Ovary (tissue), 9 donors: Measurements from ENCODE around the gene MYO5B. TPM values are rescaled to one million over a fixed set of nuclear protein-coding genes. Genes with fewer than 3 reads are reported as not detected.

Source experiments
- DNase-seq, 5 donors: peaks; one replicate each; pipeline ENCODE4 v3.0.0-alpha.2; 2019 to 2020
- H3K27ac ChIP-seq, 2 donors: fragments of 200-600 bp; one replicate each; pipeline versions ENCODE4 v1.5.1 to v1.8.0; 2019 to 2022
- H3K27me3 ChIP-seq: fragments of 200-600 bp; one replicate; pipeline ENCODE4 v1.8.0; 2022
- H3K36me3 ChIP-seq: fragments of 200-600 bp; sonication (generic); one replicate; pipeline ENCODE4 v1.5.1; 2019
- H3K4me1 ChIP-seq: one replicate; pipeline ENCODE4 v1.8.1; 2013; ENCODE audit warnings: mild to moderate bottlenecking, moderate library complexity; ENCODE audit not compliant: insufficient read depth
- H3K4me3 ChIP-seq: fragments of 200-600 bp; sonication (generic); one replicate; pipeline ENCODE4 v1.5.1; 2017
- H3K9me3 ChIP-seq, 2 donors: fragments of 200-600 bp in 1 of 2; sonication (generic) in 1 of 2; one replicate each; pipeline versions ENCODE4 v1.5.1 to v1.8.1; 2013 to 2019; ENCODE audit warnings: mild to moderate bottlenecking in 1 of 2, moderate library complexity in 1 of 2
- EP300 ChIP-seq: sonication (generic); formaldehyde crosslinking; IDR thresholded peaks from one replicate; pipeline ENCODE4 v1.6.1; 2017; ENCODE audit warnings: antibody characterized with exemption
- POLR2A ChIP-seq: fragments of 450-650 bp; IDR thresholded peaks from one replicate; pipeline ENCODE4 v1.6.1; 2017; ENCODE audit warnings: antibody characterized with exemption, mild to moderate bottlenecking, moderate library complexity
- WGBS, 3 donors: extraction: QIAGEN DNeasy Blood & Tissue Kit in 1 of 3; methylation state at CpG; one replicate each; pipeline versions ENCODE4 v1.1.5 to v1.1.7; 2013 to 2017; 5-methylcytosine and 5-hydroxymethylcytosine counted together
- intact Hi-C, 4 donors: fragments of 100-400 bp; cut with DNase I; formaldehyde crosslinking; loops; one replicate each; pipeline versions ENCODE4 v1.11.0 to v1.15.1; 2022 to 2023
- polyA plus RNA-seq, 2 donors: library from polyadenylated mRNA; stranded (reverse); fragments of 200-250 nt in 1 of 2; fragments of 350-450 nt in 1 of 2; fragmentation: Illumina TruSeq in 1 of 2; extraction: RNeasy Lipid Tissue Mini Kit (QIAGEN cat#74804) in 1 of 2; gene quantifications; one replicate each; pipeline ENCODE4 v1.2.3, GENCODE V29; 2013 to 2014
- total RNA-seq, 7 donors: library from RNA; depleted of rRNA in 2 of 7; stranded (reverse); fragments of >200 nt in 2 of 7; fragmentation: NEBNext Ultra II Directional in 3 of 7; extraction: Animal tissue kit (Norgen Biotek cat#: 25700) in 3 of 7; gene quantifications; one replicate each; pipeline versions ENCODE4 v1.1.0 to v1.2.4, GENCODE V29; 2016 to 2023
- TF ChIP-seq, protein P1 (sequence below), 3 donors: fragments of 450-650 bp in 2 of 3; fragments of 200-600 bp in 1 of 3; IDR thresholded peaks; one replicate each; pipeline versions ENCODE4 v1.5.1 to v1.8.0; 2016 to 2022; ENCODE audit warnings: antibody characterized with exemption in 3 of 3, mild to moderate bottlenecking in 1 of 3
- donor health status: DM: no; HTN: no; CAD: no; lungs with moderate emphysema.
- donor health status: DM: no; HTN: no; CAD: no.
- donor health status: Bipolar disorder and iron deficiency.
- donor health status: DM: yes; HTN: yes; CAD: no.
- donor health status: DM: no; HTN: no; CAD: no.
- donor health status: DM: yes; HTN: yes; CAD: no.

The MYO5B gene
- total and polyA plus RNA-seq, 9 donors, result 0.25 to 25.5 (median 1.5) TPM

DNA sequence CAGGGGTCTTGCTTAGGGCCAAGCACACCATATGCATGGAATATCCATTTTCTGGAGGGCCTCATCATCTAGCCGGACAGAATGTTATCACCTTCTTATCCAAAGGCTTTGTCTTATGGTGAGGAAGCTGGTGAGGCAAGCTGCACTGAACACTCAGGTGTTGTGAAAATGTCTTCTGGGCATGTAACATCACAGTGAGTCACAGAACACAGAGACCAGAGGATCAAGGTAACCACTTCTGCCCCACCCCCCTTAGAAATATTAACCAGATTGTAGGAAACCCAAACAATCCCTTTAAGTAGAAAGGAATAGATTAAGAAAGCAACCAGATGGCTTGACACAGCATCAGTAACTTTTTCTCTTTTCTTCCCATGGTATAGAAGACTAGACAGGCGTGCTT is 51.1 kb downstream of the MYO5B start:
- 82 to 94% (median 85%) methylated on average over 2 of the region's 2 CpGs for WGBS, 3 donors
- TF ChIP-seq POLR2A, result no peak
- TF ChIP-seq, protein P1, sequence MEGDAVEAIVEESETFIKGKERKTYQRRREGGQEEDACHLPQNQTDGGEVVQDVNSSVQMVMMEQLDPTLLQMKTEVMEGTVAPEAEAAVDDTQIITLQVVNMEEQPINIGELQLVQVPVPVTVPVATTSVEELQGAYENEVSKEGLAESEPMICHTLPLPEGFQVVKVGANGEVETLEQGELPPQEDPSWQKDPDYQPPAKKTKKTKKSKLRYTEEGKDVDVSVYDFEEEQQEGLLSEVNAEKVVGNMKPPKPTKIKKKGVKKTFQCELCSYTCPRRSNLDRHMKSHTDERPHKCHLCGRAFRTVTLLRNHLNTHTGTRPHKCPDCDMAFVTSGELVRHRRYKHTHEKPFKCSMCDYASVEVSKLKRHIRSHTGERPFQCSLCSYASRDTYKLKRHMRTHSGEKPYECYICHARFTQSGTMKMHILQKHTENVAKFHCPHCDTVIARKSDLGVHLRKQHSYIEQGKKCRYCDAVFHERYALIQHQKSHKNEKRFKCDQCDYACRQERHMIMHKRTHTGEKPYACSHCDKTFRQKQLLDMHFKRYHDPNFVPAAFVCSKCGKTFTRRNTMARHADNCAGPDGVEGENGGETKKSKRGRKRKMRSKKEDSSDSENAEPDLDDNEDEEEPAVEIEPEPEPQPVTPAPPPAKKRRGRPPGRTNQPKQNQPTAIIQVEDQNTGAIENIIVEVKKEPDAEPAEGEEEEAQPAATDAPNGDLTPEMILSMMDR (IDR thresholded peaks at IDR 0.05), result no peak
- H3K36me3 ChIP-seq, result no peaks in the 10 kb centered on the region
- H3K27me3 ChIP-seq, result no peaks in the 10 kb centered on the region
- no peaks in the 10 kb centered on the region for H3K4me1 ChIP-seq
- no peak overlapping the region for H3K27ac ChIP-seq
- intact Hi-C loops, result no loop called here
- no peaks in the 10 kb centered on the region for H3K9me3 ChIP-seq
- no peak overlapping the region for H3K4me3 ChIP-seq
- no peak for DNase-seq

DNA sequence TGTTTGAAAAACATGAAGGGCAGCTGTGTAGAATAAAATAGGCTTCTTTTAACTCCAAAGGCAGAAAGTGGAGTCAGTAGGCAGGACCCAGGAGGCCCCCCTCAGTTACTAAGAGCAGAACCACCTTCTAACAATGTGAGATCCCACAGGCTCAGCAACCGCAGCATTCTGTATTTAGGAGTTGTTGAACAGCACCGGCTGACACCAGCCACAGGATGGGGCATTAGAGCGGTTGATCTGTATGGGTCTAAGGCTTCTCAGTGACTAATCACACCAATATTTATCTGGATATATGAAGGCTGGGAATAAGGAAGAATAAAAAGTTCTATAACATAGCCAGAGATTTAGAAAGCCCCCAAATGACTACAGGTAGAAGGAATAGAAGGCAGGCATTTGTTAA is 51.7 kb downstream of the MYO5B start:
- H3K9me3 ChIP-seq, result no peaks in the 10 kb centered on the region
- no peak overlapping the region for H3K4me3 ChIP-seq
- H3K4me1 ChIP-seq, result no peaks in the 10 kb centered on the region
- DNase-seq, result no peak
- no peak for TF ChIP-seq POLR2A
- TF ChIP-seq, protein P1 (IDR thresholded peaks at IDR 0.05), result no peak
- TF ChIP-seq EP300, result no peak
- no peak overlapping the region for H3K27ac ChIP-seq
- H3K36me3 ChIP-seq, result no peaks in the 10 kb centered on the region
- intact Hi-C loops, result no loop called here
- H3K27me3 ChIP-seq, result no peaks in the 10 kb centered on the region
- WGBS, 3 donors, result 57 to 78% (median 60%) methylated on average over 3 of the region's 3 CpGs

DNA sequence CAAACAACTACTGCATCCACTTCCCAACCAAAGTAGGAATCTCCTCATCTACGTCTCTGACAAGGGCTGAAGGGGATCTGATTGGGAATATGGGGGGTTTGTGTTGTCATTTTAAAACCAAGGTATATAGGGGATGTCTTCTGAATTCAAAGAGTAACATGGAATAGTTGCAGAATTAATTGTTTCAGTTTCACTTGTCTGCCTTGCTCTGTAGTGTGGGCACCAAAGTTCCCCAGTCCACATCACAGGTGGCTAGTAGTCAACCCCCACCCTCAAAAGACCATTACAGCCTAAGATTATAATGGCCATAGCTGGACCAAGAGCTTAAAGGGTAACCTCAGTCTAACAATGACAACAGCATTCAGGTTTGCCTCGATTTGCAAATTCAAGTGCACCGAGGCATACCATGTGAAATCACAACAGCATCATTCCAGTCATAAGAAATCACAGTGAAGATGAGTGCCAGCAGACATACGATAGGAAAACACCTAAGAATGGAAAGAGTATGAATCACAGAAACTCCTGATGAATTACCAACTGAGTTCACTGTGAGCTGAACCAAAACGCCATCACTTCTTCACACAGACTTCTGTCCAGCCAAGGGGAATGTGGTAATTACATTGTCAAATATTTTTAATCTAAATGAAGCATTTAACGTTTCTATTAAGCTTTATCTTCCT is 52.4 kb downstream of the MYO5B start:
- H3K4me3 ChIP-seq, result no peak overlapping the region
- no peak for DNase-seq
- no peak overlapping the region for H3K27ac ChIP-seq
- intact Hi-C loops, result no loop called here
- no peaks in the 10 kb centered on the region for H3K4me1 ChIP-seq
- no peaks in the 10 kb centered on the region for H3K27me3 ChIP-seq
- H3K36me3 ChIP-seq, result no peaks in the 10 kb centered on the region
- WGBS, 3 donors, result 55 to 66% (median 59%) methylated on average over 6 of the region's 6 CpGs
- H3K9me3 ChIP-seq, result no peaks in the 10 kb centered on the region
- TF ChIP-seq EP300 (no peak), POLR2A (no peak)
- TF ChIP-seq, protein P1 (IDR thresholded peaks at IDR 0.05), result no peak

DNA sequence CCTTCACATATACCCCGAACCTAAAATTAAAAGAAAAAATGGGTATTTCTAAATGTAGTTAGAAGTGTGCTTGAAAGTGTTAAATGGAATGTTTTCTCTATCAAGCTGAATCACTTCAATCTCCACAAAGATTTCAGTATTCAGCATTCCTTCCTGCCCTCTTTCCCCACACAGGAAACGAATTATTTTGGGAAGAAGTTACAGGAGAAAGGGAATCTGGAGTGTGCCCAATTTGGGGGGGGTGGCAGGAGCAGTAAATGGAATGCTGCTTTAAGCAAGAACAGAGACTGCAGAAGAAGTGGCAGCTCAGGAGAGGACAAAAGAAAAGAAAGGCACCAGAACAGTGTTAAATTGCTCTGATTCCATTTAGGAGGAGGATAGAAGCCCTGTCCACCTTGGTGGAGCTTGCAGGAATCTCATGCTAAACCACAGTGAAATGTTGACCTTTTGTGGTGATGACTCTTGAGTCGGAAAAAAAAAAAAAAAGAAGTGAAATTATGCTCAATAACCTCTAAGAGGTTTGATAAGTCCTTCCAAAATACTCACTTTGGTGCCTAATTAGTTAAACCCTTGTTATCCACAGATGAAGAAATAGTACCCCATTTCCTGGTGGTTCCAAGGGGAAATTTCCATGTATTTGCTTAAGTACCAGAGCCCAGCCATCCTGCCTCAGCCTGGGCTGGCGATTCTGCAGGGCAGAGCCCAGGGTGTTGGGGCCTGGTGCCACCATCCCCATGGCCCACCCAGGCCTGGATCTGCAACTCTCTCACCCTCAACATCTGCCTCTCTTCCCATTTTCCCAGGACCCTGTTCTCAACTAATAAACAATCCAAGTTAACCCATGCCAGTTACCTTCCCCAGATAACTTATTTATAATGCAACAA is 56.5 kb downstream of the MYO5B start:
- Histone ChIP-seq H3K9me3 (no peaks in the 10 kb centered on the region), H3K27me3 (no peaks in the 10 kb centered on the region), H3K27ac (no peak overlapping the region), H3K4me3 (no peak overlapping the region), H3K4me1 (no peaks in the 10 kb centered on the region), H3K36me3 (no peaks in the 10 kb centered on the region)
- intact Hi-C loops, result no loop called here
- 52 to 61% (median 56%) methylated on average over 4 of the region's 4 CpGs for WGBS, 3 donors
- DNase-seq, result no peak
- TF ChIP-seq, protein P1 (IDR thresholded peaks at IDR 0.05), result no peak
- no peak for TF ChIP-seq POLR2A
- TF ChIP-seq EP300, result no peak
